NK-92 (cell line): ENCODE results near the gene AZIN2.
A peak's percentile ranks its signal among the peaks of the same experiment; 100 is the strongest.
"Not testable (repeated sequence)": the region's sequence is repeated elsewhere in the genome, so short reads cannot be mapped to it uniquely, and the experiment has no call there.

Source experiments
- DNase-seq: peaks from one replicate; lab custom pipeline; 2025; ENCODE audit not compliant: unreplicated experiment; lab: John Stamatoyannopoulos, UW

The AZIN2 gene

GRCh38 chr1:33080885-33081553, at the start of gene AZIN2:
Gene AZIN2 (plus strand): TSS chr1:33081153. CDS start chr1:33082250, 1,097 bp downstream.
- peak; percentile 86 for DNase-seq

- DNase-seq: no peak
Observed at GRCh38 chr1:33031506-33031905, 49.4 kb upstream of the AZIN2 start.

- no peak for DNase-seq
Observed at GRCh38 chr1:33032126-33032869, 48.7 kb upstream of the AZIN2 start.

- no peak for DNase-seq
Observed at GRCh38 chr1:33036051-33036525, 44.9 kb upstream of the AZIN2 start.

GRCh38 chr1:33036526-33037503, 44.1 kb upstream of the AZIN2 start, which contains the start of gene AK2:
Gene AK2 (minus strand): TSS chr1:33036883. CDS start chr1:33036828, 55 bp downstream.
- DNase-seq: peak; percentile 47

GRCh38 chr1:33039840-33040239, 41.1 kb upstream of the AZIN2 start:
- no peak for DNase-seq

GRCh38 chr1:33041026-33041425, 39.9 kb upstream of the AZIN2 start:
- DNase-seq: no peak

- DNase-seq: no peak
Observed at GRCh38 chr1:33042831-33043230, 38.1 kb upstream of the AZIN2 start.

- DNase-seq: no peak
Observed at GRCh38 chr1:33043267-33044092, 37.5 kb upstream of the AZIN2 start.

- no peak for DNase-seq
Observed at GRCh38 chr1:33045246-33045645, 35.7 kb upstream of the AZIN2 start.

GRCh38 chr1:33045814-33046213, 35.1 kb upstream of the AZIN2 start:
- DNase-seq: no peak

- not testable (repeated sequence) for DNase-seq
Observed at GRCh38 chr1:33046234-33046633, 34.7 kb upstream of the AZIN2 start.

GRCh38 chr1:33047290-33047689, 33.7 kb upstream of the AZIN2 start:
- DNase-seq: no peak

- DNase-seq: no peak
Observed at GRCh38 chr1:33047839-33048305, 33.1 kb upstream of the AZIN2 start.

- DNase-seq: no peak
Observed at GRCh38 chr1:33048426-33048825, 32.5 kb upstream of the AZIN2 start.

GRCh38 chr1:33049371-33049770, 31.6 kb upstream of the AZIN2 start:
- no peak for DNase-seq

GRCh38 chr1:33050221-33051076, 30.5 kb upstream of the AZIN2 start:
- DNase-seq: no peak

- DNase-seq: no peak
Observed at GRCh38 chr1:33055210-33056008, 25.5 kb upstream of the AZIN2 start.
